ENCODE data around the gene RPS6KC1. TPM values are rescaled to one million over a fixed set of nuclear protein-coding genes. Genes with fewer than 3 reads are reported as not detected.
"Not testable (repeated sequence)": the region's sequence is repeated elsewhere in the genome, so short reads cannot be mapped to it uniquely, and the experiment has no call there.

RPS6KC1 gene
- total RNA-seq, 4 donors from 2014 or later: 13.5 to 29.7 (median 22.2) TPM

DNA sequence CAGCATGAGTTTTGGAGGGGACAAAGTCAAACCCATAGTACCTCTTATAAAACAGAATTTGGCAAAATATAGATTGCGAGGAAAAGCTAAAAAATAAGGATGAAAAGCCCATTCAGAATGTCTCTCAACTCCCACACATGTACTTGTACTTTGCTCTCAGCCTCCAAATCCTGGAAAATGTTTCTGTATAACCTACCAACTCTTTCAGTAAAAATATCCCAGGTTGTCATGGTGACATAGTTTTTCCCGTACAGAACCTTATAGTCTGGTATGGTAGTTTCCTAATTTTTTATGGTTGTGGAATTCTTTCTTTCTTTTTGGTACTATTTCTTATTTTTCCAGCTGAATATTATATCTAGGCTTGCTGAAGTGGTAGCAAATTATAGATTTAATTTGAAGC lies 15.5 kb upstream of the RPS6KC1 start:
- Histone ChIP-seq H3K27me3 (no peaks in the 10 kb centered on the region), H3K36me3 (no peaks in the 10 kb centered on the region), H3K9me3 (no peaks in the 10 kb centered on the region), H3K4me1 (no peaks in the 10 kb centered on the region), H3K4me3 (no peak overlapping the region), H3K27ac (no peak overlapping the region)
- TF ChIP-seq POLR2A (IDR thresholded peaks at IDR 0.05): no peak
- TF ChIP-seq, protein P1, sequence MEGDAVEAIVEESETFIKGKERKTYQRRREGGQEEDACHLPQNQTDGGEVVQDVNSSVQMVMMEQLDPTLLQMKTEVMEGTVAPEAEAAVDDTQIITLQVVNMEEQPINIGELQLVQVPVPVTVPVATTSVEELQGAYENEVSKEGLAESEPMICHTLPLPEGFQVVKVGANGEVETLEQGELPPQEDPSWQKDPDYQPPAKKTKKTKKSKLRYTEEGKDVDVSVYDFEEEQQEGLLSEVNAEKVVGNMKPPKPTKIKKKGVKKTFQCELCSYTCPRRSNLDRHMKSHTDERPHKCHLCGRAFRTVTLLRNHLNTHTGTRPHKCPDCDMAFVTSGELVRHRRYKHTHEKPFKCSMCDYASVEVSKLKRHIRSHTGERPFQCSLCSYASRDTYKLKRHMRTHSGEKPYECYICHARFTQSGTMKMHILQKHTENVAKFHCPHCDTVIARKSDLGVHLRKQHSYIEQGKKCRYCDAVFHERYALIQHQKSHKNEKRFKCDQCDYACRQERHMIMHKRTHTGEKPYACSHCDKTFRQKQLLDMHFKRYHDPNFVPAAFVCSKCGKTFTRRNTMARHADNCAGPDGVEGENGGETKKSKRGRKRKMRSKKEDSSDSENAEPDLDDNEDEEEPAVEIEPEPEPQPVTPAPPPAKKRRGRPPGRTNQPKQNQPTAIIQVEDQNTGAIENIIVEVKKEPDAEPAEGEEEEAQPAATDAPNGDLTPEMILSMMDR (IDR thresholded peaks at IDR 0.05): no peak
- DNase-seq: no peak

- no peaks in the 10 kb centered on the region for H3K9me3 ChIP-seq
- DNase-seq: no peak
- no peaks in the 10 kb centered on the region for H3K36me3 ChIP-seq
Measured at GRCh38 chr1:213041443-213041842, 9.6 kb upstream of the RPS6KC1 start.

GRCh38 chr1:213045321-213046226 lies 5.5 kb upstream of the RPS6KC1 start:
- H3K4me3 ChIP-seq, H3K27ac ChIP-seq, H3K4me1 ChIP-seq, H3K27me3 ChIP-seq, H3K9me3 ChIP-seq, H3K36me3 ChIP-seq, DNase-seq: not testable (repeated sequence)

More at GRCh38 chr1:213041443-213041842, 9.6 kb upstream of the RPS6KC1 start:
- Histone ChIP-seq H3K27ac (no peak overlapping the region), H3K4me3 (no peak overlapping the region), H3K4me1 (no peaks in the 10 kb centered on the region), H3K27me3 (no peaks in the 10 kb centered on the region)
- TF ChIP-seq POLR2A (IDR thresholded peaks at IDR 0.05): no peak
- TF ChIP-seq, protein P1 (IDR thresholded peaks at IDR 0.05): no peak

DNA sequence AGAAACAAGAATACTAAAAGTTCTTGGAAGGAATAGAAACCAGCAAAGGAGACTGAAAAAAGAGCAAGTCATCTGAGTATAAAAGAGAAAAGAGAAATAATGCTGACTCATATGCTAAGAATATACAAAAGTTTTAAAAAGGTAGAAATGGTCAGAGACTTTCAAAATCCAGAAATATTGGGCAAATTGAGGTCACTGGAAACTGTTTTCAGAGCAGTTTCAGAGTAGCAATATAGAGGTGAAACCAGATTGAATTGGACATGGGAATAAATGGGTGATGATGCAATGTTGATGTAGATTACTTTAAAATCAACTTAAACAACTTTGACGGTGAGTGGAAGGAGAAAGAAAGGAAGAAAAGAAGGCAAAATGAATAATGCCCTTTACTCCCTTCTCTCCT lies 1.8 kb upstream of the RPS6KC1 start:
- no peaks in the 10 kb centered on the region for H3K27me3 ChIP-seq
- H3K9me3 ChIP-seq: no peaks in the 10 kb centered on the region
- no peak overlapping the region for H3K4me3 ChIP-seq
- no peak overlapping the region for H3K27ac ChIP-seq
- peaks cover 0 to 18% (median 3%) of the 10 kb centered on the region in 4 donors for H3K4me1 ChIP-seq
- no peaks in the 10 kb centered on the region for H3K36me3 ChIP-seq
- DNase-seq: no peak
- no peak for TF ChIP-seq POLR2A (IDR thresholded peaks at IDR 0.05)
- TF ChIP-seq, protein P1 (IDR thresholded peaks at IDR 0.05): no peak

- Histone ChIP-seq H3K4me1 (peaks cover 0 to 18% (median 3%) of the 10 kb centered on the region in 4 donors), H3K36me3 (no peaks in the 10 kb centered on the region), H3K27ac (peak overlapping the region; percentile 63 to 78 (median 71)), H3K9me3 (no peaks in the 10 kb centered on the region), H3K4me3 (peak overlapping the region; percentile 55 to 93 (median 84)), H3K27me3 (no peaks in the 10 kb centered on the region)
- TF ChIP-seq, protein P1 (IDR thresholded peaks at IDR 0.05): no peak
- TF ChIP-seq POLR2A (IDR thresholded peaks at IDR 0.05): no peak
- no peak for DNase-seq
Measured at GRCh38 chr1:213050745-213051126, 305 bp upstream of the RPS6KC1 start.

DNA sequence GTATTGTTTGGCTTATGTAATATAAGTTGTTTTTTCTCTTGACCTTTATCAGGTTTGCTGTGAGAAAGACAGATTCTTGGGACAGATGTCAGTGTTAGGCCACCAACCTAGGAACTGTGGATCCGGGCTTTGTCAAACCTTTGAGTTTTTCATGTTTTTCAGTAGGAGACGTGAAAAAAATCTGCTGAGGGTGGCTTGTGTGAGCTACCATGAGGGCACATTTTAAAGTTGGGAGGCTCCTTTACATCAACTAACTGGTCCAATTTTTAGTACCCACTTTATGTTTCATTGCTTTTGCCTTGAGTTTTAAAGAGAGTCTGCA lies 801 bp downstream of the RPS6KC1 start:
- TF ChIP-seq, protein P1 (IDR thresholded peaks at IDR 0.05): no peak
- TF ChIP-seq POLR2A (IDR thresholded peaks at IDR 0.05): no peak

More for the DNA sequence above, 801 bp downstream of the RPS6KC1 start:
- no peak for DNase-seq
- Histone ChIP-seq H3K27me3 (no peaks in the 10 kb centered on the region), H3K36me3 (no peaks in the 10 kb centered on the region), H3K27ac (peak overlapping the region in 1 of 4 donors; percentile 63), H3K4me3 (peak overlapping the region; percentile 55 to 93 (median 84)), H3K4me1 (peaks cover 0 to 18% (median 3%) of the 10 kb centered on the region in 4 donors), H3K9me3 (no peaks in the 10 kb centered on the region)

All from Peyer's patch (tissue), 4 donors.